Dermis microvascular lymphatic vessel endothelial cell (primary cell): ENCODE measurements around the gene MRPL4. TPM values are rescaled to one million over a fixed set of nuclear protein-coding genes. Genes with fewer than 3 reads are reported as not detected.

ENCODE experiments used
- DNase-seq, 2 donors: peaks; one replicate each; pipeline versions ENCODE4 v3.0.0 to v3.0.0-alpha.2; 2010; ENCODE audit warnings: low read depth in 2 of 2
- total RNA-seq: library from RNA; depleted of rRNA; stranded (reverse); fragments of >200 nt; gene quantifications from 2 replicates; pipeline ENCODE4 v1.2.1, GENCODE V29; 2014

The MRPL4 gene
- total RNA-seq, 1 donor from 2014 or later: 17.1 TPM

- DNase-seq: peak in 1 of 2 donors; percentile 66
Measured at GRCh38 chr19:10288662-10289166, 36.7 kb downstream of the MRPL4 start.

DNA sequence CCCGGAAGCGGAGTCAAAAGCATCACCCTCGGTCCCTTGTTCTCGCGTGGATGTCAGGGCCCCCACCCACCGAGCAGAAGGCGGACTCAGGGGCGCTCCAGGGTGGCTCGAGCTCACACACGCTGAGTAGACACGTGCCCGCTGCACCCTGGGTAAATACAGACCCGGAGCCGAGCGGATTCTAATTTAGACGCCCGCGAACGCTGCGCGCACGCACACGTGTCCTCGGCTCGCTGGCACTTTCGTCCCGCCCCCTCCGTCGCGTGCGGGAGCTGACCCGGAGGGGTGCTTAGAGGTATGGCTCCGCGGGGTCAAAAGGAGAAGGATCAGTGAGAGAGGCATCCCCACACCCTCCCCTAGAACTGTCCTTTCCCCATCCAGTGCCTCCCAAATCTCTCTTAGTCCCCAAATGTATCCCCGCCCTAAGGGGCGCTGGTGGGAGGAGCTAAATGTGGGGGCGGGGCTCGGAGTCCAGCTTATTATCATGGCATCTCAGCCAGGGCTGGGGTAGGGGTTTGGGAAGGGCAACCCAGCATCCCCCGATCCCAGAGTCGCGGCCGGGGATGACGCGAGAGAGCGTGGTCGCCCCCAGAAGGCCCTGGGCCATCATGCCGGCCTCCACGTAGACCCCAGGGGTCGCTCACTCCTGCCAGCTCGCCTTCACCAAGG lies 37.3 kb downstream of the MRPL4 start:
- DNase-seq: peak in 1 of 2 donors; percentile 35

DNA sequence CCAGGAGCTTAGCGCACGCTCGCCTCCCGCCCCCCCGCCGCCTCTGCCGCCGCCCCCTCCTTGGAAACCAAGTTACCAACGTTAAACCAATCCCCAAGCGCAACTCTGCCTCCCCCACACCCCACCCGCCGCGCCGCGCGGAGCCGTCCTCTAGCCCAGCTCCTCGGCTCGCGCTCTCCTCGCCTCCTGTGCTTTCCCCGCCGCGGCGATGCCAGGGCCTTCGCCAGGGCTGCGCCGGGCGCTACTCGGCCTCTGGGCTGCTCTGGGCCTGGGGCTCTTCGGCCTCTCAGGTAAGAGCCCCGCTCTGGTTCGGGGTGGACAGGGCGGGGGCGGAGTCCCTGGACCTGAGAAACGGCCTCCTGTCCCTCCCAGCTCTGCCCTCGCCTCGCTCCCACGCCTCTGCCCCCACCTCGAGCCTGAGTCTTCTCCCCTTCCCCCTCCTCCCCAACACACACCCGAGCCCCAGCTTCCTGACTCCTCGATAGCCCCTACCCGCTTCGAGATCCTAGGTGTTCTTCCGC lies 37.9 kb downstream of the MRPL4 start, which contains the start of gene ICAM5:
Gene ICAM5, plus strand, starts transcription at position 117 of the 521 bp plus-strand sequence. Its CDS starts 92 bp downstream, at position 209.
- DNase-seq: no peak

DNA sequence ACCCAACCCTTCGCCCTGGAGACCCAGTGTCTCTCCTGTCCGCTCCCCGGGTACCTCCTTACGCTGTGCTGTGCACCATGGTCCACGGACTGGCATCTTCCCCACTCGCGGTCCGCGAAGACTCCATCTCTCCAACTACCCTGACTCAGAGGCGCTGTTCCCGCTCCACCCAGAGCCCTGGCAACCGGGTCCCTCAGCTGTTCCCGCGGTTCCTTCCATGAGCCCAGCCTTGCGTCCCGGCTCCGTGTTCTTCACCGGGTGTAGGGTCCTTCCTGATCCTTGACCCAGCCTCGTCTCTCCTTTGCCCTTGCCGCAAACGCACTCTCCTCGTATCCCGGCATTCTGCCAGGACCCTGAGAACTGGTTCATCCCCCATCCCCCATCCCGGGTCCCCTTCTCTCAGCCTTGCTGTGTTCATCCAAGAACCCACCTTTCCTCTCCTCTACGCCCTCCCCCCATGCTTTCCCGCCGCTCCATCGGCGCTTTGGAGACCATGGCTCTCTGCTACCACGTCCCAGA lies 38.4 kb downstream of the MRPL4 start:
- DNase-seq: no peak

GRCh38 chr19:10290876-10291553 lies 39.0 kb downstream of the MRPL4 start:
- no peak for DNase-seq

- DNase-seq: no peak
Measured at GRCh38 chr19:10291554-10292205, 39.7 kb downstream of the MRPL4 start.

DNA sequence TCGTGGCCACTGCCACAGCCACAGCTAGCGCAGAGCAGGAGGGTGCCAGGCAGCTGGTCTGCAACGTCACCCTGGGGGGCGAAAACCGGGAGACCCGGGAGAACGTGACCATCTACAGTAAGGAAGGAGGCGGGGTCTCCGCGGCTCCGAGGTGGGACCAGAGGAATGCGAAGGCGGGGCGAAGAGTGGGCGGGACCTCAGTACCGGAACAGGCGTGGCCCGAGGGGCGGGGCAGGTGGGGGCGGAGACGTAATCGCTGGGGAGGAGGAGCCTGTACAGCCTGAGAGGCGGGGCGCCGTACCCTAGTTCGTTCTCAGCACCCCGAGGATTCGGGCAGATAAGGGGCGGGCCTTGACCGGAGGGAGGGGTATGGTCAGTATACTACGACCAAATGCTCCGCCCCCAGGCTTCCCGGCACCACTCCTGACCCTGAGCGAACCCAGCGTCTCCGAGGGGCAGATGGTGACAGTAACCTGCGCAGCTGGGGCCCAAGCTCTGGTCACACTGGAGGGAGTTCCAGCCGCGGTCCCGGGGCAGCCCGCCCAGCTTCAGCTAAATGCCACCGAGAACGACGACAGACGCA lies 40.3 kb downstream of the MRPL4 start:
- DNase-seq: peak in 1 of 2 donors; percentile 57

DNA sequence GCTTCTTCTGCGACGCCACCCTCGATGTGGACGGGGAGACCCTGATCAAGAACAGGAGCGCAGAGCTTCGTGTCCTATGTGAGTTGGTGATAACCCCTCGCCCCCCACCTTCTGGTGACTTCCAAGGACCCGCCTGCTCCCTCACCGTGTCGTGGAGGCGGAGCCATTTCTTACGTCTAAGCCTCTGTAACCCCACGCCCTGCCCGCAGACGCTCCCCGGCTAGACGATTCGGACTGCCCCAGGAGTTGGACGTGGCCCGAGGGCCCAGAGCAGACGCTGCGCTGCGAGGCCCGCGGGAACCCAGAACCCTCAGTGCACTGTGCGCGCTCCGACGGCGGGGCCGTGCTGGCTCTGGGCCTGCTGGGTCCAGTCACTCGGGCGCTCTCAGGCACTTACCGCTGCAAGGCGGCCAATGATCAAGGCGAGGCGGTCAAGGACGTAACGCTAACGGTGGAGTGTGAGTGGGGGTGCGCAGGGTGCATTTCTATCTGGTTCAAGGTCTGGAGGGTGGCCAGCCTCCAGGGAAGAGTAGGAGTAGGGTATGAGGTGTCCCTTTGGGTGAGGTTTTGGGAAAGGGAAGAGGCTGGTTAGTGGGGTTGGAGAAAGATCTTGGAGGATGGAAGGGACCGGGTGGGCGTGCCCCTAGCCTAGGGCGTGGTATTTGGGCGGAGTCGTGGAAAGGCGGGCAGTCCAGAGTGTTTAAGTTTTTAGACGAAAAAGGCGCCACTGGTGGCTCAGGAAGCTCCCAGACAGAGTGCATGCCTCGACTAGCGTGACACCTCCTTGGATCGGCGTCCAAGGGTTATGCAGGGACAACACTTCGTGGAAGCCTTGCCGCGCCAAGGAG lies 41.0 kb downstream of the MRPL4 start:
- no peak for DNase-seq

GRCh38 chr19:10293637-10294367 lies 41.8 kb downstream of the MRPL4 start:
- no peak for DNase-seq

GRCh38 chr19:10294368-10294697 lies 42.3 kb downstream of the MRPL4 start:
- no peak for DNase-seq

GRCh38 chr19:10295305-10295846 lies 43.4 kb downstream of the MRPL4 start:
- peak in 1 of 2 donors; percentile 50 for DNase-seq

- no peak for DNase-seq
Measured at GRCh38 chr19:10295847-10296591, 44.0 kb downstream of the MRPL4 start.

DNA sequence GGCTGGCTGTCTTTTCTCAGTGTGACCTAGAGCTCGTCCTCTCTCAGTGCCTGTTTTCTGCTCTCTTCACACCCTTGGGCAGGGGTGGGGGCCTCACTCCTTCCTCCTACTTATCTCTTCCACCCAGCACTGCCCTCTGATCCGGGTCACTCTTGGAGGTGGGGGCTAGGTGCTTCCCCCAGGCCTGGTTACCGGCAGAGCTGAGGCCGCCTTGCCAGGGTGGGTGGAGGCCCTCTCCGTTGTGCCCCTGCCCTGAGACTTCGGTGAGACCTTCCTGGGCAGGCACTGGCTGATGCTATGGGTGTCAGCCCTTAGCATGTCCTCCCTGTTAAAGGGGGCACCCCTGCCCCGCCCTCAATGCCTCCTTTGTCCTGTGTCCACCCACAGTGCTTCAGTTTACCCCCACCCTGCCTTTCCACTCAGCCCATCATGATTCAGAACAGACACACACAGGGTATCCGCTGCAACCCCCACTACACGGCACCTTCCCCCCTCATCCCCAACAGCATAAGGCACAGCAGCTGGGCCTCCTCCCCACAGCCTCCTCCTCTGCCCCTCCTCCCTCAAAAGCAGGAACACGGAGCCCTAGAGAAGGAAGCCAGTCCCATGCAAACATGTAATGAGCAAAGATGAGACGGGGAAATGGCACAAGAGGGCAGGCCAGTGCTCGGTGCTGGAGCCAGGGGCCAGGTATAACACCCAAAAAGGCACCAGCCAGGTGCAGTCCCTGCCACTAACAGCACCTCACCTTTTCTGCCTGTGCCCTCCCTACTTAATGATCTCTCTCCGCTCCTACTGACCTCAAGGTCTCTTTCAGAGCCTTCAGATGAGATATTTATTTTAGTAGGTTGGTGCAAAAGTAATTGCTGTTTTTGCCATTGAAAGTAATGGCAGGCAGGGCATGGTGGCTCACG lies 47.8 kb downstream of the MRPL4 start:
- no peak for DNase-seq

DNA sequence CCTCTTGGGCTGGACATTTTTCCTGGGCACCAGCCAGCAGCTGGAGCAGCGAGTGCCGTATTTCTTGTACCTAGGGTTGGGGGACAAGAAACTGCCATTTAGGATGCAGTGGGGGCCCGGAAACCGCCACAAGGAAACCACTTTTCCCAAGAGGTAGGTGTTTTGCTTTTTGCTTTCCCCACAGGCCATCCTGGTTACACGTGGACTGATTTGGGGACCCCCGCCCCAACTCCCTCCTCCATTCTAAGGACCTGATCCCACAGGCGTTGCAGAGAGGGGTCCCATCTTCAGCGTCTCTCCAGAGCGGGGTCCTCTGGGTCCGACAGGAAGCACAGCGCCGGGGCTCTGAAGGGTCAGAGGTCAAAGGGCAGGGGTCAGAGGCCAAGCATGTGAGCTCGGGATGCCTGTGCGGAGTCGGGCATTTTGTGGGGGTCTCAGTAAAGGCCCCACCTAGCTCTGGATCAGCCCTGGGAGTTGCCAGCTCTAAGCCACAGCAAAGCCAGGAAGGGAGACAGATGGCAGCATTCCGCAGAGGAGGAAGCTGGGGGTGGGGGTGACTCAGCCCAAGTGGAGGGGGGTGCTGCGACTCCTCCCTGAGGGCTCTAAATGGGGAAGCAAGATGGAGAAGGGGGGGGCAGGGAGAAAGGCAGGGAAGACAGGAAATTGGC lies 53.3 kb downstream of the MRPL4 start:
- no peak for DNase-seq

DNA sequence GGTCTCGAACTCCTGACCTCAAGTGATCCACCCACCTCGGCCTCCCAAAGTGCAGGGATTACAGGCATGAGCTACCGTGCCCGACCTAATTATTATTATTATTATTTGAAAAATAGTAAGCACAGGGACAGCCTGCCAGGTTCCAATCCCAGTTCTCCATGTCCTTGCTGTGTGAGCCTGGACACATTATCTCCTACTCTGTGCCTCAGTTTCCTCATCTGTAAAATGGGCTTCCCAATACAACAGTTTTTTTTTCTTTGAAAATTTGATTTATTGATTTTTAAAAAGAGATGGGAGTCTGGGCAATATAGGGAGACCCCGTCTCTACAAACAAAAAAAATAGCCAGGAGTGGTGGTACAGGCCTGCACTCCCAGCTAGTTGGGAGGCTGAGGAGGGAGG lies 54.3 kb downstream of the MRPL4 start:
- no peak for DNase-seq

GRCh38 chr19:10309423-10309822 lies 57.4 kb downstream of the MRPL4 start, which contains the start of gene ZGLP1:
Gene ZGLP1, minus strand, starts transcription at chr19:10309815.
- no peak for DNase-seq
